GM12891 (cell line): Measurements from ENCODE around the gene VWA3B.

Experiments used
- POLR2A ChIP-seq: IDR thresholded peaks from 2 replicates; pipeline ENCODE4 v1.6.1; 2011; ENCODE audit warnings: low read depth, low read length, control low read depth
- TAF1 ChIP-seq: IDR thresholded peaks from 2 replicates; pipeline ENCODE4 v1.6.1; 2011; ENCODE audit warnings: low read depth, low read length, control low read depth

DNA sequence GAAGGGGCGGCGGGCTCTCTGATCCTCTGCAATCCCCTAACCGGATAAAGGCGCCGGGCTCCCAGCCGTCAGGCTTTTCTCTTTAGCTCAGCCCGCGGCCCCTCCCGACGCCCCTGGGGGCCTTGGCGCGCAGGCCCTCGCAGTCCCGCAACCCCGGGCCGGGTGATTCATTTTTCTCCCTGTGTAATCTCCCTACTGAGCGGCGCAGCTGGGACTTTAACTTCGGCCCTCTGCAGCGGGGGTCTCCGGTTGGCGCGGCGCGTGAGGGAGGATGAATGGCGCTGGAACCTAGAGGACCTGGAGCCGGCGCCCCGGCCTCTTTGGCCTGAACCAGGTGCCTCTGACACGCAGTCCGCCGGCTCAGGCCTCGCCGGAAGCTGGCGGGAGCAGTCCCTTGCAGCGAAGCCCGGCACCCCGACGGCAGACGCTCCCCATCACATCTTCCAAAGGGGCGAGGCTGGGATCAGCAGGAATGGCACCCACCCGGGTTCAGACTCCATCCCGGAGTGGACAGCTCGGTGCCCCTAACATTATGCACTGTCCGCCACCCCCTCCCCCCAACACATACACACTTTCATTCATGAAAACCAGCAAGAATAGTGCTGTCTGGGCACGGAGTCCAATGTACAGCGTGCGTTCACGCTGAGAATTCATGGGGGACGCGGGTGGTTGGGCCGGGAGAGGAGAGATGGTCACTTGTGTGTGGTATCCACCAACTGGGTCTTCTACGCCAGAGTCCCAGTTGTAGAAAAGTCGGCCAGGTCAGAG, 260.5 kb downstream of the VWA3B start:
- TF ChIP-seq TAF1 = no peak
- TF ChIP-seq POLR2A = no peak
